ENCODE data around the gene PRKX. TPM values are rescaled to one million over a fixed set of nuclear protein-coding genes. Genes with fewer than 3 reads are reported as not detected.

PRKX gene
- total and polyA plus RNA-seq, 2 of the 13 experiments (the other 11 are each of a cell fraction or from before 2014, with no cell fraction given), result 0.01 to 0.15 TPM

DNA sequence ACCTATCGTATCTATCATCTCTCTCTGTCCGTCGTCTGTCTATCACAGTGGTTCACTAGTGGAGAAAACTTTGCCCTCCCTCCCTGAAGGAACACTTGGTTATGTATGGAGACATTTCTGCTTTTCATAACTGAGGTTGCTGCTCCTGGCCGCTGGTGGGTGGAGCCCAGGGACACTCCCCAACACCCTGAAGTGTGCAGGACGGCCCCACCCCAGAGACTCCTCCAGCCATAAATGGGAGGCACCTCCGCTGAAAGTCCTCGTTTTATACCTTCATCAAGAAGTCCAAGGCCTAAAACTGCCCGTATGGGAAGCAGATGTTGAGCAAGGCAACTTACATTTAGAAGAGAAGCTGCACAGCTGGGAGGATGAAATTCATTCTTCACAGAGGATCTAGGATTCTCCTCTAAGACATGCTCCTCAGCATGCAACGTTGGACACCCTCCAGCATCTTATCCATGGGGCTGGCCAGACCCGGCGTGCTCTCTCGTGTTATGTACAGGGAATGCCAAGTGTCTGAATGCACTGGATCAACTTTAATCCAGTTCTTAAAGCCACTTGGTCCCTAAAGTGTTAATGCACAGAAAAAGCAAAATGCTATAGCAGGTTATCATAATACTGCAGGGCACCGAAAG lies 43.5 kb downstream of the PRKX start:
- H4K20me1 ChIP-seq (ENCODE audit: insufficient read depth, low read length), result no peaks in the 10 kb centered on the region
- ChIA-PET CTCF (ENCODE audit: low intra/inter-chr PET ratio, low total read pairs) (no interaction called here), POLR2A (no interaction called here)
- in situ Hi-C loops (cut with HindIII; ENCODE audit: extremely low pct_ligation_motif_present, low pct_unique_long_range_greater_than_20kb), result loop anchor here (25.0 kb wide), 1 partner anchor 142 kb away; no protein-coding TSS in a partner anchor
- 4% methylated on average over 9 of the region's 13 CpGs for WGBS (ENCODE audit: low lambda C conversion rate)
- no peaks in the 10 kb centered on the region for H3K36me3 ChIP-seq (replicated peaks in 1 of 2; ENCODE audit: control insufficient read depth in 1 of 2, insufficient read depth in 2 of 2, low read length in 2 of 2)
- H3K4me1 ChIP-seq (ENCODE audit: insufficient read depth, low read length), result no peaks in the 10 kb centered on the region
- intact Hi-C loops (cut with micrococcal nuclease; ENCODE audit: unreplicated experiment), result no loop called here
- DNase-seq (ENCODE audit: low spot score) (no peak), FAIRE-seq (no peak), ATAC-seq (no peak)
- H3K27me3 ChIP-seq (ENCODE audit: control insufficient read depth in 1 of 2, insufficient read depth in 2 of 2, low read length in 2 of 2), result no peaks in the 10 kb centered on the region
- no peak overlapping the region for H3K9ac ChIP-seq (ENCODE audit: insufficient read depth, low read depth, low read length)
- no peak overlapping the region for H3K27ac ChIP-seq (ENCODE audit: extremely low read length, insufficient read depth, low read length)
- no peaks in the 10 kb centered on the region for H3K79me2 ChIP-seq (ENCODE audit: insufficient read depth, low read length)
- TF ChIP-seq ASH2L (IDR thresholded peaks at IDR 0.05; ENCODE audit: insufficient read length, low read depth, low read length) (no peak), POLR2AphosphoS5 (IDR thresholded peaks at IDR 0.05; ENCODE audit: low read depth, low read length) (no peak), TOE1 (CRISPR knock-in tag; IDR thresholded peaks at IDR 0.05) (no peak), NCOA5 (CRISPR knock-in tag; IDR thresholded peaks at IDR 0.05) (no peak), ZNF282 (IDR thresholded peaks at IDR 0.05; ENCODE audit: partially characterized antibody) (no peak), EEA1 (CRISPR knock-in tag; IDR thresholded peaks at IDR 0.05; ENCODE audit: borderline replicate concordance) (no peak), NR2F6 (IDR thresholded peaks at IDR 0.05) (no peak), NR2F6 (CRISPR knock-in tag; IDR thresholded peaks at IDR 0.05) (no peak), RXRA (CRISPR knock-in tag; IDR thresholded peaks at IDR 0.05) (no peak), FOXA1 (IDR thresholded peaks at IDR 0.05) (no peak), FOXA1 (CRISPR knock-in tag; IDR thresholded peaks at IDR 0.05) (no peak), ZNF205 (CRISPR knock-in tag; IDR thresholded peaks at IDR 0.05) (no peak), MIXL1 (CRISPR knock-in tag; IDR thresholded peaks at IDR 0.05) (no peak), FOXC1 (CRISPR knock-in tag; IDR thresholded peaks at IDR 0.05; ENCODE audit: borderline replicate concordance) (no peak)
- TF ChIP-seq, protein P1, sequence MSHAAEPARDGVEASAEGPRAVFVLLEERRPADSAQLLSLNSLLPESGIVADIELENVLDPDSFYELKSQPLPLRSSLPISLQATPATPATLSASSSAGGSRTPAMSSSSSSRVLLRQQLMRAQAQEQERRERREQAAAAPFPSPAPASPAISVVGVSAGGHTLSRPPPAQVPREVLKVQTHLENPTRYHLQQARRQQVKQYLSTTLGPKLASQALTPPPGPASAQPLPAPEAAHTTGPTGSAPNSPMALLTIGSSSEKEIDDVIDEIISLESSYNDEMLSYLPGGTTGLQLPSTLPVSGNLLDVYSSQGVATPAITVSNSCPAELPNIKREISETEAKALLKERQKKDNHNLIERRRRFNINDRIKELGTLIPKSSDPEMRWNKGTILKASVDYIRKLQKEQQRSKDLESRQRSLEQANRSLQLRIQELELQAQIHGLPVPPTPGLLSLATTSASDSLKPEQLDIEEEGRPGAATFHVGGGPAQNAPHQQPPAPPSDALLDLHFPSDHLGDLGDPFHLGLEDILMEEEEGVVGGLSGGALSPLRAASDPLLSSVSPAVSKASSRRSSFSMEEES (CRISPR knock-in tag; IDR thresholded peaks at IDR 0.05), result no peak
- no peak overlapping the region for H3K4me2 ChIP-seq (ENCODE audit: low read depth, low read length)
- no TSS peak for BruUV-seq (replicated peaks)
- H3K9me3 ChIP-seq (ENCODE audit: low read length), result no peaks in the 10 kb centered on the region
- no peak overlapping the region for H2AFZ ChIP-seq (ENCODE audit: low read length)
- no peak overlapping the region for H3K4me3 ChIP-seq (replicated peaks in 1 of 3; ENCODE audit: insufficient read depth in 1 of 3, low read depth in 2 of 3, low read length in 3 of 3)
